Natural killer cell (primary cell): ENCODE measurements around the gene SOX6. TPM values are rescaled to one million over a fixed set of nuclear protein-coding genes. Genes with fewer than 3 reads are reported as not detected.

Source experiments
- ATAC-seq, 3 donors: fragments of 150-1000 bp in 2 of 3; fragments of 200-7000 bp in 1 of 3; cut with Tn5 transposase; 1 replicate in 1 of 3; 2 replicates in 2 of 3; pipeline ENCODE4 v1.10.0; 2021; ENCODE audit warnings: mild to moderate bottlenecking in 2 of 3, moderate library complexity in 2 of 3
- DNase-seq, 2 donors: peaks; one replicate each; pipeline versions ENCODE4 v3.0.0 to v3.0.0-alpha.2; 2013 to 2021; ENCODE audit warnings: mixed read lengths in 1 of 2
- H3K27ac ChIP-seq: one replicate; pipeline ENCODE4 v1.5.1; 2013; ENCODE audit warnings: mild to moderate bottlenecking, low read length
- H3K27me3 ChIP-seq: one replicate; pipeline ENCODE4 v1.6.1; 2013; ENCODE audit warnings: low read length; ENCODE audit not compliant: control insufficient read depth, insufficient read depth
- H3K36me3 ChIP-seq: one replicate; pipeline ENCODE4 v1.6.1; 2013; ENCODE audit warnings: low read length; ENCODE audit not compliant: control insufficient read depth, insufficient read depth
- H3K4me1 ChIP-seq: one replicate; pipeline ENCODE4 v1.6.1; 2013; ENCODE audit warnings: low read length; ENCODE audit not compliant: control insufficient read depth, insufficient read depth
- H3K4me3 ChIP-seq: one replicate; pipeline ENCODE4 v1.5.1; 2013; ENCODE audit warnings: low read length
- H3K9me3 ChIP-seq: one replicate; pipeline ENCODE4 v1.6.1; 2013; ENCODE audit warnings: low read length; ENCODE audit not compliant: control insufficient read depth, insufficient read depth
- H3K27ac Mint-ChIP-seq, 2 donors: one replicate each; pipeline ENCODE4 v1.8.0; 2022; ENCODE audit warnings: mild to moderate bottlenecking in 2 of 2, mixed read lengths in 2 of 2, moderate library complexity in 1 of 2
- H3K27me3 Mint-ChIP-seq, 2 donors: one replicate each; pipeline ENCODE4 v1.8.0; 2022; ENCODE audit warnings: low read depth in 2 of 2, mixed read lengths in 2 of 2
- H3K36me3 Mint-ChIP-seq: one replicate; pipeline ENCODE4 v1.8.0; 2022; ENCODE audit warnings: mixed read lengths
- H3K4me1 Mint-ChIP-seq, 2 donors: one replicate each; pipeline ENCODE4 v1.8.0; 2022; ENCODE audit warnings: mixed read lengths in 2 of 2
- H3K4me3 Mint-ChIP-seq: one replicate; pipeline ENCODE4 v1.8.0; 2022; ENCODE audit warnings: mild to moderate bottlenecking, moderate library complexity, mixed read lengths
- H3K9me3 Mint-ChIP-seq, 2 donors: one replicate each; pipeline ENCODE4 v1.8.0; 2022; ENCODE audit warnings: mixed read lengths in 2 of 2
- WGBS: methylation state at CpG from one replicate; pipeline ENCODE4 v1.1.7; 2013; ENCODE audit warnings: missing lambda C conversion rate; ENCODE audit not compliant: insufficient coverage; 5-methylcytosine and 5-hydroxymethylcytosine counted together
- intact Hi-C: fragments of 100-400 bp; cut with micrococcal nuclease; formaldehyde crosslinking; loops from one replicate; pipeline ENCODE4 v1.14.2; 2022
- total RNA-seq, 4 donors: library from RNA; stranded (reverse); fragments of 120-200 nt in 1 of 4; gene quantifications; one replicate each; pipeline versions ENCODE4 v1.2.3 to v1.2.4, GENCODE V29; 2013 to 2022
- TF ChIP-seq, protein P1 (sequence below): fragments of 200-600 bp; IDR thresholded peaks from one replicate; pipeline ENCODE4 v1.8.0; 2022; ENCODE audit warnings: antibody characterized with exemption

The SOX6 gene
- total RNA-seq, 3 donors from 2014 or later (not counting 1 experiment from before 2014, with no cell fraction given): 0.27 TPM; not detected in 2

DNA sequence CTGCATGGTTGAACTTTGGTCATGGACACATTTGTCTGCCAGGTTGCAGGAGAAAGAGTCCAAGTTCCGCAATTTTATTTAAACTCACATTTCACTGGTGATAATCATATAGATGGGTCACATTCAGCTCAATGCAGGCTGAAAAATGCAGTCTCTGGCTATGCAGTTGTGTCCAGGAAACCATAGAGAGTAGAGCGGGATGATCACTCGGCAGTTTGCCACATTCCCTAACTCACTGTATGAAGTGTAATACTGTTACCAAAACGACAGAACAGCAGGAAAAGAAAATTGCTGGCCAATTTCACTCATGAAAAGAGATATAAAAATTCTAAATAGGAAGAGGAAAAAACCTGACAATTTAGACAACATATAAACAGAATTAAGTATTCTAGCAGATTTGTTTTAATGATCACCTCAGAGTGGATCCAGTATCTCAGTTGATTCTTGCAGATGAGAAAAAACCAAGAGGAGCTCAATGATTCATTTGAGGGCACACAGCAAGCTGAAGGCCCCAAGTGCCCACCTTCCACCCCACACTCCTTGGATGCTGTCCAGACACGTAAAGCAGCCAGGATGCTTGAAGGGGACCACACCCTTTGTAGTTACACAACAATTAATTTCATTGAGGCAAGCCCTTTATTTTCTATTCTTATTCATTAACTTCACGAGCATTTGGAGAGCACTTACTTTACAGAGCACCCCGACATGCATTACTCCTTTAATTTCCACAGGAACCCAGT lies 422.3 kb downstream of the SOX6 start:
- DNase-seq (no peak), ATAC-seq (no peak)
- no peaks in the 10 kb centered on the region for H3K27me3 ChIP-seq
- H3K27ac ChIP-seq: no peak overlapping the region
- H3K4me1 ChIP-seq: no peaks in the 10 kb centered on the region
- peaks cover 3% of the 10 kb centered on the region in 2 donors for H3K9me3 Mint-ChIP-seq
- H3K4me3 ChIP-seq: no peak overlapping the region
- H3K4me1 Mint-ChIP-seq: no peaks in the 10 kb centered on the region
- TF ChIP-seq, protein P1, sequence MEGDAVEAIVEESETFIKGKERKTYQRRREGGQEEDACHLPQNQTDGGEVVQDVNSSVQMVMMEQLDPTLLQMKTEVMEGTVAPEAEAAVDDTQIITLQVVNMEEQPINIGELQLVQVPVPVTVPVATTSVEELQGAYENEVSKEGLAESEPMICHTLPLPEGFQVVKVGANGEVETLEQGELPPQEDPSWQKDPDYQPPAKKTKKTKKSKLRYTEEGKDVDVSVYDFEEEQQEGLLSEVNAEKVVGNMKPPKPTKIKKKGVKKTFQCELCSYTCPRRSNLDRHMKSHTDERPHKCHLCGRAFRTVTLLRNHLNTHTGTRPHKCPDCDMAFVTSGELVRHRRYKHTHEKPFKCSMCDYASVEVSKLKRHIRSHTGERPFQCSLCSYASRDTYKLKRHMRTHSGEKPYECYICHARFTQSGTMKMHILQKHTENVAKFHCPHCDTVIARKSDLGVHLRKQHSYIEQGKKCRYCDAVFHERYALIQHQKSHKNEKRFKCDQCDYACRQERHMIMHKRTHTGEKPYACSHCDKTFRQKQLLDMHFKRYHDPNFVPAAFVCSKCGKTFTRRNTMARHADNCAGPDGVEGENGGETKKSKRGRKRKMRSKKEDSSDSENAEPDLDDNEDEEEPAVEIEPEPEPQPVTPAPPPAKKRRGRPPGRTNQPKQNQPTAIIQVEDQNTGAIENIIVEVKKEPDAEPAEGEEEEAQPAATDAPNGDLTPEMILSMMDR: no peak
- 60% methylated on average over 5 of the region's 7 CpGs for WGBS
- intact Hi-C loops: no loop called here
- no peaks in the 10 kb centered on the region for H3K9me3 ChIP-seq
- H3K27me3 Mint-ChIP-seq: no peaks in the 10 kb centered on the region
- no peaks in the 10 kb centered on the region for H3K36me3 Mint-ChIP-seq
- no peaks in the 10 kb centered on the region for H3K36me3 ChIP-seq
- no peak overlapping the region for H3K4me3 Mint-ChIP-seq
- H3K27ac Mint-ChIP-seq: no peak overlapping the region

DNA sequence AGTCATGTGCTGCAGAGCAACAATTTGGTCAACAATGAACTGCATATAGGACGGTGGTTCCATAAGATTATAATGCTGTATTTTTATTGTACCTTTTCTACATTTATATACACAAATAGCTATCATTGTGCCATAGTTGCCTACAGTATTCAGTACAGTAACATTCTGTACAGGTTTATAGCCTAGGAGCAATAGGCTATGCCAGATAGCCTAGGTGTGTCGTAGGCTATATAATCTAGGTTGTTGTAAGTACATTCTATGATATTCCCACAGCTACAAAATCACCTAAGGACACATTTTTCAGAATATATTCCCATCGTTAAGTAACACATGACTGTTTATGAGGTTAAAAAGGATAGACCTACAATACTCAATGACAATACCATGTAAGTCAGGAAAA lies 423.9 kb downstream of the SOX6 start:
- Mint-ChIP-seq H3K4me3 (no peak overlapping the region), H3K36me3 (no peaks in the 10 kb centered on the region), H3K9me3 (peaks cover 3% of the 10 kb centered on the region in 2 donors), H3K27me3 (no peaks in the 10 kb centered on the region), H3K4me1 (no peaks in the 10 kb centered on the region), H3K27ac (no peak overlapping the region)
- Histone ChIP-seq H3K4me3 (no peak overlapping the region), H3K36me3 (no peaks in the 10 kb centered on the region), H3K27ac (no peak overlapping the region), H3K4me1 (no peaks in the 10 kb centered on the region), H3K9me3 (no peaks in the 10 kb centered on the region), H3K27me3 (no peaks in the 10 kb centered on the region)
- no peak for ATAC-seq
- no CpG with 5 or more reads among the region's 3 CpGs for WGBS
- intact Hi-C loops: no loop called here
- no peak for DNase-seq
- TF ChIP-seq, protein P1: no peak

DNA sequence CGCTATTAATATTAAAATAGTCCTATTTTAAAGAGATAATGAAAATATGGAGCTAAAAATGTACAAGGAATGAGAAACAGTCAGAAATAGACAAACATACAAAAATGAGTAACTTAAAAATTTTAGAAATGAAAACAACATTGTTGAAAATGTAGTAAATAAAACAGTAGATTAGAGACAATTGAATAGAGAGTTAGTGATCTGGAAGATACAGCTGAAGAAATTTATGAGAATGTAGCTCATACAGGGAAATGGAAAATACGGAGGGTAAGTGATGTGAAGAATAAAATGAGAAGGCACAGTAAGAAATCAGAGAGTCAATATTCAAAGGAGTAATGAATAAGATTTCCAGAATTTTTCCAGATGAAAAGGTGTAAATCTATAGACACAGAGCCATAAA lies 424.8 kb downstream of the SOX6 start:
- ATAC-seq: no peak
- Mint-ChIP-seq H3K4me1 (no peaks in the 10 kb centered on the region), H3K9me3 (peaks cover 3% of the 10 kb centered on the region in 2 donors), H3K4me3 (no peak overlapping the region), H3K36me3 (no peaks in the 10 kb centered on the region), H3K27me3 (no peaks in the 10 kb centered on the region), H3K27ac (no peak overlapping the region)
- Histone ChIP-seq H3K4me1 (no peaks in the 10 kb centered on the region), H3K27me3 (no peaks in the 10 kb centered on the region), H3K27ac (no peak overlapping the region), H3K9me3 (no peaks in the 10 kb centered on the region), H3K36me3 (no peaks in the 10 kb centered on the region), H3K4me3 (no peak overlapping the region)
- WGBS: 100% methylated on average over 1 of the region's 2 CpGs
- intact Hi-C loops: no loop called here
- DNase-seq: no peak
- TF ChIP-seq, protein P1: no peak
